Upper lobe of left lung (tissue), 4 donors: ENCODE measurements around the gene SLC25A20.

Experiments used
- CTCF ChIP-seq, 6 experiments: fragments of 450-650 bp in 4 of 6; fragments of 200-600 bp in 2 of 6; sonication (generic) in 2 of 6; IDR thresholded peaks; one replicate each; pipeline ENCODE4 v1.5.1; 2016 to 2019; ENCODE audit warnings: antibody characterized with exemption in 6 of 6
- EP300 ChIP-seq, 4 donors: sonication (generic); formaldehyde crosslinking; IDR thresholded peaks; one replicate each; pipeline ENCODE4 v1.5.1; 2017; ENCODE audit warnings: antibody characterized with exemption in 4 of 4, control low read depth in 2 of 4
- POLR2A ChIP-seq, 4 donors: fragments of 450-650 bp; IDR thresholded peaks; one replicate each; pipeline ENCODE4 v1.5.1; 2016 to 2017; ENCODE audit warnings: antibody characterized with exemption in 4 of 4, mild to moderate bottlenecking in 2 of 4
- POLR2AphosphoS5 ChIP-seq, 2 donors: sonication (generic); formaldehyde crosslinking; IDR thresholded peaks; one replicate each; pipeline ENCODE4 v1.5.1; 2017; ENCODE audit warnings: antibody characterized with exemption in 2 of 2

- TF ChIP-seq CTCF (IDR thresholded peaks at IDR 0.05) (no peak), POLR2A (IDR thresholded peaks at IDR 0.05) (no peak), POLR2AphosphoS5 (IDR thresholded peaks at IDR 0.05) (no peak), EP300 (IDR thresholded peaks at IDR 0.05) (no peak)
Measured at GRCh38 chr3:48852151-48852550, 46.5 kb downstream of the SLC25A20 start.
